Endodermal cell (in vitro differentiated cells): ENCODE measurements around the gene LARP4B. TPM values are rescaled to one million over a fixed set of nuclear protein-coding genes. Genes with fewer than 3 reads are reported as not detected.

ENCODE experiments used
- DNase-seq: peaks from one replicate; pipeline ENCODE4 v3.0.0-alpha.2; 2017
- H3K27ac ChIP-seq: 2 replicates; pipeline ENCODE4 v1.5.1; 2013; ENCODE audit warnings: mild to moderate bottlenecking, low read depth, low read length, moderate library complexity
- H3K27me3 ChIP-seq: 2 replicates; pipeline ENCODE4 v1.6.1; 2013; ENCODE audit warnings: mild to moderate bottlenecking, low read length, moderate library complexity; ENCODE audit not compliant: insufficient read depth, control insufficient read depth, poor library complexity, severe bottlenecking
- H3K36me3 ChIP-seq: 2 replicates; pipeline ENCODE4 v1.7.0; 2013; ENCODE audit warnings: mild to moderate bottlenecking, low read length, moderate library complexity; ENCODE audit not compliant: control insufficient read depth, insufficient read depth
- H3K4me1 ChIP-seq: one replicate; pipeline ENCODE4 v1.7.0; 2013; ENCODE audit warnings: low read length; ENCODE audit not compliant: control insufficient read depth, insufficient read depth
- H3K4me3 ChIP-seq: 2 replicates; pipeline ENCODE4 v1.5.1; 2013; ENCODE audit warnings: mild to moderate bottlenecking, low read length, moderate library complexity
- H3K9ac ChIP-seq: 2 replicates; pipeline ENCODE4 v1.6.1; 2013; ENCODE audit warnings: mild to moderate bottlenecking, low read length, moderate library complexity; ENCODE audit not compliant: poor library complexity, severe bottlenecking; ENCODE audit errors: extremely low read depth
- H3K9me3 ChIP-seq: 2 replicates; pipeline ENCODE4 v1.6.1; 2013; ENCODE audit warnings: mild to moderate bottlenecking, low read length, moderate library complexity; ENCODE audit not compliant: control insufficient read depth
- H3K27ac Mint-ChIP-seq: 2 replicates; pipeline ENCODE4 v1.8.0; 2020; ENCODE audit warnings: mixed read lengths
- H3K27me3 Mint-ChIP-seq: 2 replicates; pipeline ENCODE4 v1.8.0; 2021; ENCODE audit warnings: mild to moderate bottlenecking, mixed read lengths; ENCODE audit not compliant: insufficient read depth
- H3K36me3 Mint-ChIP-seq: 2 replicates; pipeline ENCODE4 v1.8.0; 2020; ENCODE audit warnings: low read depth, mixed read lengths
- H3K4me1 Mint-ChIP-seq: 2 replicates; pipeline ENCODE4 v1.8.0; 2020; ENCODE audit warnings: mixed read lengths
- H3K4me3 Mint-ChIP-seq: 2 replicates; pipeline ENCODE4 v1.8.0; 2020; ENCODE audit warnings: mild to moderate bottlenecking, moderate library complexity, mixed read lengths
- H3K9me3 Mint-ChIP-seq: 2 replicates; pipeline ENCODE4 v1.8.0; 2020; ENCODE audit warnings: mild to moderate bottlenecking, mixed read lengths
- CTCF ChIP-seq: fragments of 200-600 bp; sonication (generic); conservative IDR thresholded peaks from 2 replicates; pipeline ENCODE4 v1.5.0; 2021; ENCODE audit warnings: antibody characterized with exemption, mild to moderate bottlenecking
- WGBS, 2 experiments: methylation state at CpG; one replicate each; pipeline versions ENCODE4 v1.1.5 to v1.1.7; 2013; ENCODE audit warnings: missing lambda C conversion rate in 2 of 2, mixed read lengths in 1 of 2; ENCODE audit not compliant: insufficient coverage in 1 of 2, insufficient read length in 1 of 2; 5-methylcytosine and 5-hydroxymethylcytosine counted together
- total RNA-seq, 2 donors: library from RNA; stranded (reverse); fragmentation: NEBNext Ultra II Directional in 1 of 2; extraction: Animal tissue kit (Norgen Biotek cat#: 25700) in 1 of 2; gene quantifications; 2 replicates in 1 of 2; 3 replicates in 1 of 2; pipeline ENCODE4 v1.2.1, GENCODE V29; 2021

LARP4B gene
- total RNA-seq, 2 donors from 2014 or later, result 94.1 to 94.3 TPM

- peaks cover 72% of the 10 kb centered on the region for H3K36me3 Mint-ChIP-seq
- H3K27ac ChIP-seq, result no peak overlapping the region
- no peak overlapping the region for H3K4me3 ChIP-seq
- peak; percentile 67 for DNase-seq
- peak overlapping the region; percentile 39 for H3K27ac Mint-ChIP-seq
- no peak overlapping the region for H3K4me3 Mint-ChIP-seq
- H3K9ac ChIP-seq, result no peak overlapping the region
- peak; percentile 63 for TF ChIP-seq CTCF
- no peaks in the 10 kb centered on the region for H3K4me1 ChIP-seq
- no peaks in the 10 kb centered on the region for H3K4me1 Mint-ChIP-seq
- H3K27me3 ChIP-seq, result no peaks in the 10 kb centered on the region
- H3K27me3 Mint-ChIP-seq, result no peaks in the 10 kb centered on the region
- H3K9me3 ChIP-seq, result no peaks in the 10 kb centered on the region
- no peaks in the 10 kb centered on the region for H3K9me3 Mint-ChIP-seq
- WGBS, 2 experiments, result 92 to 94% methylated on average over 10 to 19 of the region's 19 CpGs
- H3K36me3 ChIP-seq, result peaks cover 96% of the 10 kb centered on the region
Measured at GRCh38 chr10:815338-816090, 116.0 kb downstream of the LARP4B start.

GRCh38 chr10:814536-815302 lies 116.8 kb downstream of the LARP4B start:
- H3K36me3 ChIP-seq, result peaks cover 94% of the 10 kb centered on the region

GRCh38 chr10:813286-813685 lies 118.2 kb downstream of the LARP4B start:
- no peak for TF ChIP-seq CTCF
- H3K27ac ChIP-seq, result no peak overlapping the region

More at GRCh38 chr10:814536-815302, 116.8 kb downstream of the LARP4B start:
- Histone ChIP-seq H3K4me3 (no peak overlapping the region), H3K9ac (no peak overlapping the region), H3K27me3 (no peaks in the 10 kb centered on the region), H3K27ac (no peak overlapping the region), H3K4me1 (no peaks in the 10 kb centered on the region), H3K9me3 (no peaks in the 10 kb centered on the region)
- no peaks in the 10 kb centered on the region for H3K9me3 Mint-ChIP-seq
- TF ChIP-seq CTCF, result no peak
- peak overlapping the region; percentile 10 for H3K27ac Mint-ChIP-seq
- H3K4me3 Mint-ChIP-seq, result no peak overlapping the region
- WGBS, 2 experiments, result 96 to 98% methylated on average over 31 to 34 of the region's 34 CpGs
- H3K36me3 Mint-ChIP-seq, result peaks cover 70% of the 10 kb centered on the region
- no peaks in the 10 kb centered on the region for H3K27me3 Mint-ChIP-seq
- DNase-seq, result no peak
- no peaks in the 10 kb centered on the region for H3K4me1 Mint-ChIP-seq

More at GRCh38 chr10:813286-813685, 118.2 kb downstream of the LARP4B start:
- H3K27me3 Mint-ChIP-seq, result no peaks in the 10 kb centered on the region
- no peak overlapping the region for H3K27ac Mint-ChIP-seq
- WGBS, 2 experiments, result 96 to 100% methylated on average over 2 to 6 of the region's 6 CpGs
- H3K9me3 Mint-ChIP-seq, result no peaks in the 10 kb centered on the region
- H3K4me1 Mint-ChIP-seq, result no peaks in the 10 kb centered on the region
- H3K9ac ChIP-seq, result no peak overlapping the region
- H3K9me3 ChIP-seq, result no peaks in the 10 kb centered on the region
- H3K4me3 ChIP-seq, result no peak overlapping the region
- no peaks in the 10 kb centered on the region for H3K27me3 ChIP-seq
- peaks cover 74% of the 10 kb centered on the region for H3K36me3 Mint-ChIP-seq
- DNase-seq, result no peak
- H3K36me3 ChIP-seq, result peaks cover 93% of the 10 kb centered on the region
- no peaks in the 10 kb centered on the region for H3K4me1 ChIP-seq
- H3K4me3 Mint-ChIP-seq, result no peak overlapping the region
